ENCODE data around the gene OAS1.

DNA sequence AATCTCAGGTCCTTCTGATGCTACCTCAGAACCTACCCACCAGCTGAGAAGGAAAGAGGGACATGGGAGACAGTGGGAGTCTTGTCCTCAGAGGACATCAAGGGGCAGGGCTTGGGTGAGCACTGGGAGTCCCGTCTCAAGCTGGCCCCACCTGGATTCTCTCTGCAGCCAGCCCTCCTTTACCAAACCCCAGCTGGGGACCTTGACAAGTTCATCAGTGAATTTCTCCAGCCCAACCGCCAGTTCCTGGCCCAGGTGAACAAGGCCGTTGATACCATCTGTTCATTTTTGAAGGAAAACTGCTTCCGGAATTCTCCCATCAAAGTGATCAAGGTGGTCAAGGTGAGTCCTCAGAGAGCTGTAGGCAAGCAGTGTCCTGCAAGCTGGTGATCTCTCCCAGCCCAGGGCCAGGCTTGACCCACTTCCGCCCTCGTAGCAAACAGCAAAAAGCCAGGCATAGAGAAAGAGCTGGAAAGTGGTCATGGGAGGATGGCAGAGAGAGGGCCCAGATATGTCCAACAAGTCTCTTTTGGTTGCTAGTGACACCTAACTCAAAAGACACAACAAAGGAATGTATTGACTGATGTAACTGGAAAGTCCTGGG is 57.4 kb downstream of the OAS1 start:
- TF ChIP-seq, protein P1, sequence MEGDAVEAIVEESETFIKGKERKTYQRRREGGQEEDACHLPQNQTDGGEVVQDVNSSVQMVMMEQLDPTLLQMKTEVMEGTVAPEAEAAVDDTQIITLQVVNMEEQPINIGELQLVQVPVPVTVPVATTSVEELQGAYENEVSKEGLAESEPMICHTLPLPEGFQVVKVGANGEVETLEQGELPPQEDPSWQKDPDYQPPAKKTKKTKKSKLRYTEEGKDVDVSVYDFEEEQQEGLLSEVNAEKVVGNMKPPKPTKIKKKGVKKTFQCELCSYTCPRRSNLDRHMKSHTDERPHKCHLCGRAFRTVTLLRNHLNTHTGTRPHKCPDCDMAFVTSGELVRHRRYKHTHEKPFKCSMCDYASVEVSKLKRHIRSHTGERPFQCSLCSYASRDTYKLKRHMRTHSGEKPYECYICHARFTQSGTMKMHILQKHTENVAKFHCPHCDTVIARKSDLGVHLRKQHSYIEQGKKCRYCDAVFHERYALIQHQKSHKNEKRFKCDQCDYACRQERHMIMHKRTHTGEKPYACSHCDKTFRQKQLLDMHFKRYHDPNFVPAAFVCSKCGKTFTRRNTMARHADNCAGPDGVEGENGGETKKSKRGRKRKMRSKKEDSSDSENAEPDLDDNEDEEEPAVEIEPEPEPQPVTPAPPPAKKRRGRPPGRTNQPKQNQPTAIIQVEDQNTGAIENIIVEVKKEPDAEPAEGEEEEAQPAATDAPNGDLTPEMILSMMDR (IDR thresholded peaks at IDR 0.05 in 2 of 3, conservative IDR thresholded peaks at IDR 0.05 in 1 of 3; ENCODE audit: borderline replicate concordance in 1 of 3, insufficient read depth in 1 of 3, low read depth in 2 of 3, low read length in 2 of 3): no peak
- TF ChIP-seq EZH2phosphoT487 (IDR thresholded peaks at IDR 0.05; ENCODE audit: borderline replicate concordance) (no peak), POLR2AphosphoS5 (IDR thresholded peaks at IDR 0.05; ENCODE audit: low read depth, low read length) (no peak), JUND (IDR thresholded peaks at IDR 0.05) (no peak), EZH2 (IDR thresholded peaks at IDR 0.05) (no peak), FOSL1 (IDR thresholded peaks at IDR 0.05; ENCODE audit: low read depth) (no peak), SIN3A (IDR thresholded peaks at IDR 0.05; ENCODE audit: low read depth) (no peak)
